Activated naive CD8-positive, alpha-beta T cell treated with anti-CD3 and anti-CD28 coated beads, Interleukin-2, amount 50 U/mL, for 16 hours (primary cell): ENCODE measurements around the gene WWOX.

Source experiments
- DNase-seq: peaks from one replicate; pipeline ENCODE4 v3.0.0-alpha.2; 2020; ENCODE audit warnings: low read depth, low spot score

The WWOX gene

DNA sequence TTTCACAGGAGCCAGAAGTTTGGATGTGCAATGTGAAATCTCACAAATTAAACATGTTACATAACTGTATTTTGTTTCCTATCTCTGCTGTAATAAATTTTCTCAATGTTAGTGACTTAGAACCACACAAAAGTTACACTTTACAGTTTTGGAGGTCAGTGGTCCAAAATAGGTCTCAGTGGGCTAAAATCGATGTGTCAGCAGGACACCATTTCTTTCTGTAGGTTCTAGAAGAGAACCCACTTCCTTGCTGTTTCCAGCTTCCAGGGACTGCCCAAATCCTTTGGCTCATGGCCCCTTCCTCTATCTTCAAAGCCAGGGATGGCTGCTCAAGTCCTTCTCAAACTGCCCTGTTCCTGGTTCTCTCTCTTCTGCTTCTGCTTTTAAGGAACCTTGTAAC lies 252.7 kb downstream of the WWOX start:
- no peak for DNase-seq

DNA sequence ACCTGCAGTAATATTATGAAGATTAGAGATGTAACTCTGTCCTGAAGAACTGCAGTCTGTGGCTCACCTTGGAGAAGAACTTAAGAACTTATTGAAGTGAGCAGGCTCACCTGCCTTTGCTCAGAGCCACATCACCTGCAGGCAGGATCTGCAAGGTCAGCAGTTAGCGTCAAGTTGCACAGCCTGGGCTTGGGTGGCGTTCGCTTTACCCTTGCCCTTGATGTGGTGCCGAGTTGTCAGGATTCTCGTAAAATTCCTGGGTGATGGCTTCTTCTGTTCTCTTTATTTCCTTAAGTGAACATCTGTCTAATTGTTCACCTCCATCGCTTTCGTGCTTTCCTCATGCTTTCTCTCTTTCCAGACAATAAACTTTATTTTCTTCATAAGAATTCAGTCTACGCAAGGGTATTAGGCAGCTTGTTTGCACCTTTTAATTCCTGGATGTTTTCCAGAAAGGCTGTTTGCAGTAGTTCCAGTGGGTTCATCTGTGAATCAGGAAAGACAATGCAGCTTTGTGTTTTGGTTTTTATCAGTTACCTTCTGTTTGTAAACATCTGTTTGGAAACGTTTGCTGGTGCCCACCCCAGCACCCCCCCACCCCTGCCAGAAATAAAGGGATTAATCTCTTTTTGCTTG lies 254.3 kb downstream of the WWOX start:
- DNase-seq, result no peak

DNA sequence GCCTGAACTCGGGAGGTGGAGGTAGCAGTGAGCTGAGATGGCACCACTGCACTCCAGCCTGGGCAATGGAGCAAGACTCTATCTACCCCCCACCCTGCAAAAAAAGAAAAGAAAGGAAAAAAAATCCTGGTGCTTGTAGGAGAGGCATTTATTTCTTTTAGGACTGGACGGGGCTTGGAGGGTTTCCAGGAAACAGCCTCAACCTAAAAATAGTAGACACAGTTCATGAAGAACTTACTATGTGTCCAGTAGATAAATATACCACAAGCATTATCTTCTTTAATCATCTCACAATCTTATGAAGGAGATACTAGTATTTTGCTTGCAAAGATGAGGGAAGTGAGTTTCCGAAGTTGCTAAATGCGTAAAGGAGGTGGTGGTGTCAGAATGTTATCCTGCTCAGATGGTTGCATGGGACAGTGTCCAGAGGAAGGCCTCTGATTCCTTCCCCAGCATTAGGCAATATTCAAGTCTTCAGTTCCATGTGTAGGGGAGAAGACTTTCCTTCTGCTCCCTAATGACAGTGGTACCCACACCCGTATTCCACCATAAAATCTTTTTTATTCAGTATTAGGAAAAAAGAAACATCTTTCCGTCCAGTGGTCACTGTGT lies 263.2 kb downstream of the WWOX start:
- no peak for DNase-seq

DNA sequence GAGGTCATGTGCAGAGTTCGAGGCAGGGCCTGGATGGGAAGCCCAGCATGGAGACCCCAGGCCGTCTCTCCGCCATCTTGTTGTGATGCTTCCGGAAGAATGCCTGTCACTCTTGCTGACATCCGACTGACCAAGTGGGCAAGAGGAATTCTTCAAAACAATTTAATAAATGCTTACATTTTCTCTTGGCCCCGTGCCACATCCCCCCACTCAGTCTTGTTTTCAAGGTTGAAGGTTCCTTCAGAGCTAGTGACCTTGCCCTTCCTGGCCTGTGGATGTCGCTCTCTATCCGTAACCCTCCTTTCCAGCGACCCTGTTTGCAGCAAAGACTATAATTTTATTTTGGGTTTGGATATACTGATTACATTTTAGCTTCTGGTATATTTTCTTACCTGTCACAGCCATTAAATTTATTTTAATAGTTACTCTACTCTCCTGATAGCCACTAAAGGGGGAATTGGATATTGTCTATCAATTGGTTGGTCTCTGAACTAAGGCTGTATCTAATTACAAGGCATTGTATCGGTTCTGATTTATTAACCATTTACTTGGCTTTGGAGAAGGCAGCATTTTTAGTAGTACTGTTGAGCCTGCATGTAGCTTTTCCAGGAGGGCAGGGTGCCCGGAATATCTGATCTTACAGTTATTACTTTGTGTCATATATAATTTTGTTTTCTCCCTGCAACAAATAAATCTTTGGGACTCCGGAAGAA lies 264.5 kb downstream of the WWOX start:
- no peak for DNase-seq

DNA sequence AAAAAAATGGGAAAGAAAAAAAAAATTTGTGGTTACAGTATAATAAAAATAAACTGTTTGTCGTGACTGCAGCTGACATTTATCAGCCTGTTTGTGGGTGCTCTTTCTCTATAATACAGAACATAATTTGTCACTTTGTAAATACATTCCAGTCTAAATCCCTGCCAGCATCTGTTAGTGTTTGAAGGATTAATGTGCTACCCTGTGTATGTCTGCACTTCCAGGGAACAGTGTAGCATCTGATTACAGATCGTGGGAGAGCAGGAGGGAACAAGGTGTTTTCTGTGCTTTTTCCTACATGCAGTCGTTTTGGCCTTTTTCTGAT lies 265.1 kb downstream of the WWOX start:
- DNase-seq, result no peak

DNA sequence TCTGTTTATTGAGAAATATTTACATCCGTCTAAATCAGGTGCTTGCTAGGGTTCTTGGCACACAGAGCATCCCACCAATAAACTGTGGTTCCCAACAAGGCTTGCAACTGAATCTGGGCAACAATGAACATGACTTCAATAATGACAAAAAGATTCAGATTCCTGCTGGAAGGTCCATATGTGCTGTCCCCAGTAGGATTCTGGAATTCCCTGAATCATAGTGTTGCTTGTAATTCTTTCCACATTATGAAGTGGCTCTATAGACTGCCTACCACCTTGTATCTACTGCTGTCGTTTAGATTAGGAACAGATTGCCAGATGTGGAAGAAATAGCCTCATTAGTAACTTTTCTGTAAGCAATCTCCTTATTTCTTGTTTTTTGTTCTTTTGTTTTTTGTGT lies 265.9 kb downstream of the WWOX start:
- DNase-seq, result no peak

DNA sequence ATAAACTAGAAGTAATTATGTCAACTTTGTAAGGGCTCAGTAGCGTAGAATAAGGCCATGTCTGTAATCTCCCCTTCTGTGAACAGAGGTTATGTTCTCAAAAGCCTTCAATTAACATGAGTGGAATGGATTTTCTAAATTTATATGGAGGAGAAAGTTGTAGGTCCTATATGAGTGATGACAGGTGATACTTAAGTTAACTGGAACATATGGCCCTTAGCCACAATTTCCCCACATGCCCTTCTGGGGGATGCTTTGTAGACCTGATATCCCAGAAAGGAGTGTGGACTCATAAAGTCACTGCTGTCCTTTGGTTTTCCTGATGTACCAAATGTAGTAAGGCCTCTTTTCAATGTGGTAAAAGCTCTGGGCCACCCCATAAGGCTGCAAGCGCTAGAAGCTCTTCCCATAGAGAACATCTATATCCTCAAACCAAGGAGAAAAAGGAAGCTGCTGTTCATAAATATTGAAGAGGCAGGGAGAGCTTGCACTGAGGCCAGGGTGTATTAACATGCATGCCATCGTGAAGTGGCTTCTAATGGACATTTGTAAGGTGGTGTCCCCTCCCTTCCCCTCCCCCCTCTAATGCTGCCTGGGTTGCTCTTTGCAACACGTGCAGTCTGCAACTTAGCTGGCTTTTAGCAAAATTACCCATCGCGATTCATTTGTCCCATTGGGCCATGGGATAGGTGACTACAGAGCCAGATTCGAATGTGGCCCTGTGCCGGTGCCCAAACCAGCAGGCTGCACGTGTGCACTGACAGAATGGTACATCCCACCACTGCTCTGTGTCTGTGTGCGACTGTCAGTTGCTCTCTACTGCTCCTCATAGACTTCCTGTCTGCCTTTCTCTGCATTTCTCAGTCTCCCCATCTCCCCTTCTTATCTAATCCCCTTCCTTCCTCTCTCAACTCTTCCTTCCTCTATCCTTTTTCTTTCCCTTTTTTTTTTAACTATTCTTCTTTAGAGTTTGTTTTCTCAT lies 269.0 kb downstream of the WWOX start:
- no peak for DNase-seq

DNA sequence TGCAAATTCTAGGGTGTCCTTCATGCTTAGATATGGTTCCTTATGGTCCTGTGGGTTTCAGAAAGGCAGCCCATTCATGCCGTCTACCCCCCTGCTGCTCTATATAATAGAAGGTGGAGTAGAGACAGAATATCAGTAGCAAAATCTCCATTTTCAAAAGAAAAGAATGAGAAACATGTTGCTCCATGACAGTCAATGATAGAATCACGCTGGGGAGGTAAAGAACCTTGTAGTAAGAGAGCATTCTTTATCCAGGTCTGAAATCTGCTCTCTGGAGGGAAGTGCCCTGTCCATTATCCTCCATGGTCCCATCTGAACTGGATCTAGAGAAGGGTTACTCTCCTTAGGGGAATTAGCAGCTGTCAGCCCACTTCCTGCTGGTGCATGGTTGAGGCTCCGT lies 272.8 kb downstream of the WWOX start:
- no peak for DNase-seq

DNA sequence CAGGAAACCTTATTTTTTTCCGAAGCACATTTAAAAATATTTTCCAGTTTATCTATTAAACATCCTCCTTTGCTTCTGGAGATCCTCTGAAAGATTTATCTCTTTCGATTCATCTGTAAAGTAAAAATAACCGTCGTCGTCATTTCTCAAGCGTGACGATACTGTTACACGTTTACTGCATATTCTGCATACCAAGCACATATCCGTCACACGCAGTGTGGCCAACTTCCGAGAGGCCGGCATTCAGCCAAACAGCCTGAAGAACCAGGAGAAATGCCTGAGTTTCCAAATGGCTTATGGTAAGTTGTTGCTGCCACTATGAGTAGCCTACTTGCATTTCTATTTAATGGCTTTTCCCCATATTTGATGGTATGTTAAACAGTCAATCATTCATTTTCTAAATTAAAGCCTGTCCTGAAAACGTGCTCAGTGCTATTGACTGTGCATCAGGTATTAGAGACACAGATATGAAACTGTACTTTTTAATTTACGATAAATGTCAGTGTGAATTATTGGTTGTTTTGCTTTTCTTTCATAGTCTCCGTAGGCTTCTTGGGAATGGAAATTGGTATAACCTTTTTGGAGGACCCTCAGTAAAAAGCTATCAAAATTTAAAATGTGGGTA lies 275.7 kb downstream of the WWOX start:
- DNase-seq, result no peak

DNA sequence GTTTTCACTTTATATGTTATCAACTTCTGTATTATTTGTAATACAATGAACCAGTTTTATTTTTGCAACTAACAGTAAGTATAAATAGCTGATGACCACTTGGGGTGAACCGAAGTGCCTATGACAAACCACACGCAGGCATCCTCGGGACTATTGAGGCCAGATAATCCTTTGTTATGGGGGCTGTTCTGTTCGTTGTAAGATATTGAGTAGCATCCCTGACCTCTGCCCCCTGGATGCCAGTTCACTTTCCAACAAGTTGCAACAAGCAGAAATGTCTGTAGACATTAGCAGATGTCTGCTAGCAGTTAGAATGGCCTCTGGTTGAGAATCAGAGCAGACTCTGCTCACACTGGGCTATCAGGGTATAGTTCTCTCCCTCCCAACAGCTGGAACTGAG lies 277.0 kb downstream of the WWOX start:
- DNase-seq, result no peak

DNA sequence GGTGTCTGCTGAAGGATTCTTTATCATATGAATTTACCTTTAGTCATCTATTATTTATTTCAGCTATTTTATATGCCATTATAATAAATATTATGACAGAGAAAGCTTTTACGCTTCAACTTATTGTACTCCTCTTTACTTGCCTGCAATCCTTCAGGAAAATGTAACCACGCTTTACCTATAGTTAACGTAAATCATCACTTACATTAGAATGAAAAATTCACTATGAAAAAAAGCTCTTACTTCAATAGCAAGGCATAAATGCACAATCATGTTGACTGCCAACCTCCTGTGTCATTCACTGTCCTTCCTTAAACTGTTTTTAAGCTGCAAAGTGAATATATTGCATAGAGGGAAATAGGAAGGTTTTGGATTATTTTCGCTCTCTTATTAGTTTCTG lies 277.9 kb downstream of the WWOX start:
- DNase-seq, result no peak

DNA sequence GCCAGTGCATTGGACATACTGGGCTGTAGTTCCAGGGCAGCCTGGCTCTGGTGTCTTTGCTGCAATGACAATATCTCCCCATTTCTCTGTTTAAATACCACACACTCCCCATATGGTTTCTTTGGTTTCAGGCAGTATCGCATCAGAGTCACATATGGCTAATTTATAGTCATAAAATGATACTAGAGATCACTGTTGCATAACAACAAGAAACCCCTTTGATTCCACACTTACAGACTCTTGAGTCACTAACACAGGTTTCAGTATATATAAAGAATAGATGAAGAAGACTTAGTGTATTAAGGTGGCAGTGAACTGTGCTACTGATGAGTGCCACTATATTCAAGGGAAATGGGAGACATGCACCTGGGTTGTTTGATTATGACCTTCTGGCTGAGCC lies 281.6 kb downstream of the WWOX start:
- no peak for DNase-seq

DNA sequence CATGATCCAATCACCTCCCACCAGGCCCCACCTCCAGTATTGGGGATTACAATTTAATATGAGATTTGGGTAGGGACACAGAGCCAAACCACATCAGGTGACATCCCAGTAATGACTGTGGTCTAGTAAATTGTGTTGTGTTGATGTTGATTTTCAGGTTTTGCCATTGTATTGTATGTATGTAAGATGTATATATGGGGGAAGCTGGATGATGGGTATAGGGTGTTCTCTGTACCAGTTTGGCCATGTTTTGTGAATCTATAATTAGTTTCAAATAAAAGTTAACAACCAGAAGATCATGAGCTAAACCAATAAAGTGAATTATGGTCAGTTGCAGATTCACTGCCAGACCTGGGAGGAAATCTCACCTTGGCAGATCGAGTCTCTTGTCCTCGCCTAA lies 283.7 kb downstream of the WWOX start:
- DNase-seq, result no peak

DNA sequence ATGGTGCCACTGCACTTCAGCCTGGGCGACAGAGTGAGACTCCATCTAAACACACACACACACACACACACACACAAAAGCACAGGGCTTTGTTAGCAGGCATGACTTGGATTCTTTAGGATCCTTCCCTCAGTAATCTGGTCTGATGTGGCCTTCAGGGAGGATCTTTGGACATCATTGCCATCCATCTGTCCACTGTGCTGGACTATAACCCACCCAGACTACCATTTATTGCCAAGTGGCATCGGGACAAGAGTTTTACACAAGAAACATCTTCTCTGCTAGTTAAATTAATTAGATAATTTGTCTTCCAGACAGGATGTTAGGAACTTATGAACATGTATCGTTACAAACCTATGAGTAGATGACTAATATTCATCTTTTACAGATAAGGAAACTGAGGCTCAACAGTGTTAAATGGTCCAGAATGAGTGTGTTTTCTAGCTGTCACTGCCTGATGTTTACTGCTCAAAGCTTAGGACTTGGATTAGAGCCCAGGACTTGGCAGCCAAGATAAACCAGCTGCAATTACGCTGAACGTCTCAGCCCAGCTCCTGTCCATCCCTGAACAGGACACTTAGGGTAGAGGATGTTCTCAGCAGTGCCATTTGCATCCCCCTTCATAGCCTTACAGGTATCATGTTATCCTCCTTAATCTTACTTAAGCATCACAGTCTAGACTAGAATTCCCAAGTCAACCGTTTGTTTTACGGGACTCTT lies 285.8 kb downstream of the WWOX start:
- no peak for DNase-seq

DNA sequence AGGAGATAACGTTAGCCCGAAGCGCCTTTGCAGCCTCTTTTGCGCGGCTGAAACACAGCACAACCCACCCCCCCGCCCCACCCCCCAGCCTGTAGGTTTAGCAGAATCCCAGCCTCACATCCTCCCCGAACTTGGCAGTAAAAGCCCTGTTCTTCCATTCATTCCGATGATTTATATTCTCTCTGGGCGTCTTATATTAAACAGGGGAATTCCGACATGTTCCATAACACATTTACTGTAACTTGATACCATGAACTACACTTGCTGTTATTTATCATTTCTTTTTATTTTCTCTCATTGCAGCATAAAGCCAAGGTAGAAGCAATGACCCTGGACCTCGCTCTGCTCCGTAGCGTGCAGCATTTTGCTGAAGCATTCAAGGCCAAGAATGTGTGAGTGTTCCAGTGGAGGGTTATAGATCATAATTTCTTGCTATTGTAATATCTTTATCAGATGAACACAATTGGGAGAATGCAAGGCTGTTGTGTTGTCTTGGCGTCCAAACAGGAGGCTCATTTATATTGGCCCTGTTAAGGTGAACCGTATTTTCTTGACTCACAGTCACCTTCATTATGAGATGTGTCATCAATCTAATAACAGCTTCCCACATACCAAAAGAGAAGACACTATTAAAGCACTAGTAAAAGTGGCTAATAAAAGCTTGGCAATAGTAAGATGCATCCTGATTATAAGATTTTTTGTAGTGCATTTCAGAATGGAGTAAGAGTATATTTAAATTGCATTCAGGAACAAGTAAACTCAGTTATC lies 287.3 kb downstream of the WWOX start:
- no peak for DNase-seq

DNA sequence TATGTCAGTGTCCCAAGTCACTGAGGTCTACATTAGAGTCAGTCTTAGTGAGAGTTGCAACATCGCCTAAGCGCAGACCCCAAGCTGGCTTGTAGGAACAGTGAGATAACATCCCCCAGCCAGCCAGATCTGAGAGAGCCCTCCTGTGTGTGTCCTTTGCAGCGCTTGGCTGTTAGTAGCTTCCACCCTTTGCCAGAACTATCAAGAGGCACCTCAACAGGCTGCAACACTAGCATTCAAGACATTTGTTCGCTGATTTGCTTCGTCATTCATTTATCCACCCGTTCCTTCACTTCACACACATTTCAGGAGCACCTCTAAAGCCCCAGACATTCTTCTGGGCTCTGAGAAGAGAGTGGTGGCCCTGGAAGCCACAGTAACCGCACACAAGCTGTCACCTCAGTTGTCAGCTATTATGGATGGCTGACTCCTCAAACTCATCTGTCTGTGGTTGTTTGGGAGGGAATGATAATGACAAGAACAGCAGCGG lies 289.6 kb downstream of the WWOX start:
- DNase-seq, result no peak

DNA sequence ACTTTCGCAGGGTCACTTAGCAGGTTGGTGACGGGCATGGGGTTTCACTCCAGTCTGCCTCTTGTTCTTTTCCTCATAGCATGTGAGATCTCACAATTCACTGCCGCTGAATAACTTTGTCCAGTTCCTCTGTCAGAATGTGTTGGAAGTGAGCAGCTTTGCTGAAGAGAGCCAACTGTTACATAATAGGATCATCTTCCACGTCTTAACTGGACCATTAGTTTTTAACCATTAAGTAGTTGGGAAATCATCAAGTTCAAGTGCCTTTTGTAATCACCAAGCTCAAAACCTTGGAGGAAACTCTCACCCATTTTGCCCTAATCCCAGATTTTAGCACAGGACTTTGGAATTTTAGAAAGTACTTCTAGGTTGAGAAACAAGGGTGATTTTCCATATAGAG lies 290.6 kb downstream of the WWOX start:
- DNase-seq, result no peak

DNA sequence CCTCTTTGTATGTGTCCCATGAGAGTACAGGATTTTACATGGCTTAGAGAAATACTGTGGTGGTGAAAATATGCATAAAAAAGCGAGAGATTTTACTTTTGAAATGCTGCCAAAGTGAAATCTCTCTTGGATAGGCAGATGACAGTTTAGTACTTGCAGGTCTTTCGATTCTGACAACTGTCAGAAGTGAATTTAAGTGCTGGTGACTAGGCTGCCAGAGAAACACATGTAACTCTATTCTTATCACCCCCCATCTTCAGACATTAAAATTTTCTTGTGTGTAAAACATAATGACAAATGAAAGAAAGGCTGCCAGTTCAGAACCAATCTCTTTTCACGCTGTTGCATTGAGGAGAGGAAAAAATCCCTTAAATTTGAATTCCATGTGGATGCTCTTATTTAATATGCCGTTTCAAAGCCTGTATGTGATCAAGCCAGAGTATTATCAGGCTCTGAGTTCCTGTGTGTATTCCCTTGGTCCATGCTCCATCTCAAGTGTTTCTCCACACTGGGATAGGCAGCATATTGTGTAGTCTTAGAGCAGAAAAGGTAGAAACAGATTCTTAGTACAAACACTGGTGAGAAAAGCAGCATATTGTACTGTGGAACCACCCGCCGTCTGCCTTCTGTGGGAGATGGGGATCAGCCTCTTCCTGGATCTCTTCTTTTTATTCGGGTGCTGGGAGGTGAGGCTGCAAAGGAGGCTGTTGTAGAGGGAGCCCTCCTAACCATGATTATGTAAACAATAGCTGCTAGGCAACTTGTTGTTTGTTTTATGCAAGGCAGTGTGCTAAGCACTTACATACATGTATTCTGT lies 291.3 kb downstream of the WWOX start:
- no peak for DNase-seq

DNA sequence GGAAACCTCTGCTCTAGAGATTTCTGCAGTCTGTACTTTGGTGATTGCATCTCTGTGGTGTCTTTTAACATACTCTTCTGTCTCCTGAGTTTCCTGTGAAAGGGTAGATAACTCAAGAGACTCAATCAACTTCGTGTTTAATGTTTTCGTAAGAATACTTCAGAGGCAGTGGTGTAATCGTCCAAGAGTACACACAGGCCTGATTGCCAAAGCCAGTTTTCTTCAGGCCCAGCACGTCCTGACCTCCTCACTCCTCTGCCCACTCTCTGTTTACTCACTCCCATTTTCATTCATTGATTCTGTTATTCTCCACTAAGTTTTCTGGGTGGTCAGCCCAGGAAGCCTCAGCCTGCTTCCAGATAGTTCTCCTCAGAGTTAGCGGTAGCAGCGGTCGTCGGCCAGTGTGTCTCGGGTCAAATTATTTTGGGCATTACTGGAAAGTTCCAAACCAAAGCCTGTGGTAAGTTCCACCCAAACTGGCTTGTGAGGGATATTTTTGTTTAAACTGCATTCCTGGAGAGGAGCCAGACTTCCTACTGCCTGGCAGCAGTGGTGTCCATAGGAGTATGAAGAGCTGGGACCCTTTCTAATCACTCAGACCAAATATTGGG lies 293.2 kb downstream of the WWOX start:
- DNase-seq, result no peak
